Measurements from ENCODE around the gene TPP2. TPM values are rescaled to one million over a fixed set of nuclear protein-coding genes. Genes with fewer than 3 reads are reported as not detected.

Gene TPP2
- 13.5 to 18.3 TPM (median 15.0 TPM) in 5 replicates for total RNA-seq (2022; extraction: Qiagen RNA extraction)

GRCh38 chr13:102596147-102597028, at the start of gene TPP2:
Gene TPP2, plus strand, starts transcription at chr13:102596986. Its CDS starts 53 bp downstream, at chr13:102597039.

GRCh38 chr13:102694937-102695336, 98.2 kb downstream of the TPP2 start, which contains the start of gene METTL21C:
Gene METTL21C, minus strand, starts transcription at chr13:102695044. Its CDS starts 546 bp downstream, at chr13:102694498.

Other genes starting within 250 kb of the TPP2 start
- gene FGF14, start 194.9 kb upstream of the TPP2 start, total RNA-seq (2022; extraction: Qiagen RNA extraction) = not detected in 5 replicates
- not detected in 5 replicates for gene METTL21C, start 98.1 kb downstream of the TPP2 start, total RNA-seq (2022; extraction: Qiagen RNA extraction)
- gene TEX30, start 176.8 kb downstream of the TPP2 start, total RNA-seq (2022; extraction: Qiagen RNA extraction) = 12.1 to 14.9 TPM (median 12.9 TPM) in 5 replicates
- gene POGLUT2, start 202.0 kb downstream of the TPP2 start, total RNA-seq (2022; extraction: Qiagen RNA extraction) = 5.6 to 6.8 TPM (median 6.5 TPM) in 5 replicates
- gene BIVM, start 202.1 kb downstream of the TPP2 start, total RNA-seq (2022; extraction: Qiagen RNA extraction) = 3.3 to 4.5 TPM (median 4.2 TPM) in 5 replicates
- gene ERCC5, start 249.0 kb downstream of the TPP2 start, total RNA-seq (2022; extraction: Qiagen RNA extraction) = 15.5 to 20.3 TPM (median 16.6 TPM) in 5 replicates